Skin of body (tissue), 2 donors: Measurements from ENCODE around the gene PCDHA12. TPM values are rescaled to one million over a fixed set of nuclear protein-coding genes. Genes with fewer than 3 reads are reported as not detected.
A peak's percentile ranks its signal among the peaks of the same experiment; 100 is the strongest.
"Not testable (repeated sequence)": the region's sequence is repeated elsewhere in the genome, so short reads cannot be mapped to it uniquely, and the experiment has no call there.

Experiments
- DNase-seq: peaks from one replicate; lab custom pipeline; 2025; lab: John Stamatoyannopoulos, UW
- total RNA-seq: library from RNA; depleted of rRNA; stranded (reverse); fragments of >200 nt; gene quantifications from one replicate; pipeline ENCODE4 v1.2.3, GENCODE V29; 2014

Gene PCDHA12
- total RNA-seq, 1 donor from 2014 or later, result 0.20 TPM

DNA sequence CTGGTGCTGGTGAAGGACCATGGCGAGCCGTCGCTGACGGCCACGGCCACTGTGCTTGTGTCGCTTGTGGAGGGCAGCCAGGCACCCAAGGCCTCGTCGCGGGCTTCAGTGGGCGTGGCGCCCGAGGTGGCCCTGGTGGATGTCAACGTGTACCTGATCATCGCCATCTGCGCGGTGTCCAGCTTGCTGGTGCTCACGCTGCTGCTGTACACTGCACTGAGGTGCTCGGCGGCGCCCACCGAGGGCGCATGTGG lies 17.2 kb upstream of the PCDHA12 start:
- no peak for DNase-seq

DNA sequence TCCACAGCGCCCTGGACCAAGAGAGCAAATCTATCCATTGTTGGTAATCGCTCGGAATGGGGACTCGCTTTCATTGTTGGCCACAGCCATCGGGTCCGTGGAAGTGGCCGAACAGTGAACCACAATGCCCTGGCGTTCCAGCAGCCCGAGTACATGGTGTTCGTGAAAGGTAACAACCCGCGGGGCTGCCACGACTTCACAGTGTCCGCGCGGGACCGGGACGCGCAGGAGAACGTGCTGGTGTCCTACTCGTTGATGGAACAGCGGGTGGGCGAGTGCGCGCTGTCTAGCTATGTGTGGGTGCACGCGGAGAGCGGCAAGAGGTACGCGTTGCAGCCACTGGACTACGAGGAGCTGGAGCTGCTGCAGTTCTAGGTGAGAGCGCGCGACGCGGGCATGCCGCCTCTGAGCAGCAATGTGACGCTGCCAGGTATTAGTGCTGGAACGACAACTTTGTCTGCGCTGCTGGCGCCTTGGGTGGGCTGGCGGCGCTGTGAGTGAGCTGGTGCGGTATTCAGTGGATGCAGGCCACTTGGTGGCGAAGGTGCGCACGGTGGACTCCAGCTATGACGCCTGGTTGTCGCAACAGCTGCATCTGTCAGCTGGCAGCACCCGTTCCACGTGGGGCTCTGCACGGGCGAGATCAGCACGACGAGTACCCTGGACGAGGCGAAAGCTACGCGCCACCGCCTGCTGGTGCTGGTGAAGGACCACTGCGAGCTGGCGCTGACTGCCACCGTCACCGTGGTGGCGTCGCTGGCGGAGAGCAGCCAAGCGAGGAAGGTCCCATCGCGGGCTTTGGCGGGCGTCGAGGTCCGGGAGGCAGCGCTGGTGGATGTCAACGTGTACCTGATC lies 12.4 kb upstream of the PCDHA12 start:
- DNase-seq, result no peak

DNA sequence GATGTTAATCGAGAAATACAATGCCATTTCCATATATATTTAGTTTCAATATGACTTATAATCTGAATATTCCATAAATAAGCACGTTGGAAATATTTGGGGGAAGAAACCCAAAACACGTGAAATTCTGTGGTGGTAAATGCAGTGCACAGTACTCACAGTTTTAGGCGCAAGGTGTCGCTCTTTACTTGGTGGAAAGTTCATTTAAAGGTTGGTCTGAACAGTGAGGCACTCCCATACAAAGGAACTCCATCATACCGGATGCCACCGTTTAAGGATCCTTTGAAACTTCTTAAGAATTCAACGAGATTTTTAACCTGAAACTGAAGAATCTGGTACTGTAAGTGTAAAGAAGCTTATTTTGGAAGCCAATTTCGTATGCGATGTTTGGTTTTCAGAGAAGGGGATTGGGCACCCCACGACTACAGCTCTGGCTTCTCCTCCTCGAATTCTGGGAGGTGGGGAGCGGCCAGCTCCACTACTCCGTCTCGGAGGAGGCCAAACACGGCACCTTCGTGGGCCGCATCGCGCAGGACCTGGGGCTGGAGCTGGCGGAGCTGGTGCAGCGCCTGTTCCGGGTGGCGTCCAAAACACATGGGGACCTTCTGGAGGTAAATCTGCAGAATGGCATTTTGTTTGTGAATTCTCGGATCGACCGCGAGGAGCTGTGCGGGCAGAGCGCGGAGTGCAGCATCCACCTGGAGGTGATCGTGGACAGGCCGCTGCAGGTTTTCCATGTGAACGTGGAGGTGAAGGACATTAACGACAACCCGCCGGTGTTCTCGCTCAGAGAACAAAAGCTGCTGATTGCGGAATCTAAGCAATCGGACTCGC lies 6.2 kb upstream of the PCDHA12 start, which contains the start of gene PCDHA11:
TSS of gene PCDHA11 (plus strand) at position 237 of the 834 bp plus-strand sequence. CDS start at position 384, 147 bp downstream.
- DNase-seq, result no peak

- no peak for DNase-seq
Measured at GRCh38 chr5:140869555-140869886, 5.6 kb upstream of the PCDHA12 start.

DNA sequence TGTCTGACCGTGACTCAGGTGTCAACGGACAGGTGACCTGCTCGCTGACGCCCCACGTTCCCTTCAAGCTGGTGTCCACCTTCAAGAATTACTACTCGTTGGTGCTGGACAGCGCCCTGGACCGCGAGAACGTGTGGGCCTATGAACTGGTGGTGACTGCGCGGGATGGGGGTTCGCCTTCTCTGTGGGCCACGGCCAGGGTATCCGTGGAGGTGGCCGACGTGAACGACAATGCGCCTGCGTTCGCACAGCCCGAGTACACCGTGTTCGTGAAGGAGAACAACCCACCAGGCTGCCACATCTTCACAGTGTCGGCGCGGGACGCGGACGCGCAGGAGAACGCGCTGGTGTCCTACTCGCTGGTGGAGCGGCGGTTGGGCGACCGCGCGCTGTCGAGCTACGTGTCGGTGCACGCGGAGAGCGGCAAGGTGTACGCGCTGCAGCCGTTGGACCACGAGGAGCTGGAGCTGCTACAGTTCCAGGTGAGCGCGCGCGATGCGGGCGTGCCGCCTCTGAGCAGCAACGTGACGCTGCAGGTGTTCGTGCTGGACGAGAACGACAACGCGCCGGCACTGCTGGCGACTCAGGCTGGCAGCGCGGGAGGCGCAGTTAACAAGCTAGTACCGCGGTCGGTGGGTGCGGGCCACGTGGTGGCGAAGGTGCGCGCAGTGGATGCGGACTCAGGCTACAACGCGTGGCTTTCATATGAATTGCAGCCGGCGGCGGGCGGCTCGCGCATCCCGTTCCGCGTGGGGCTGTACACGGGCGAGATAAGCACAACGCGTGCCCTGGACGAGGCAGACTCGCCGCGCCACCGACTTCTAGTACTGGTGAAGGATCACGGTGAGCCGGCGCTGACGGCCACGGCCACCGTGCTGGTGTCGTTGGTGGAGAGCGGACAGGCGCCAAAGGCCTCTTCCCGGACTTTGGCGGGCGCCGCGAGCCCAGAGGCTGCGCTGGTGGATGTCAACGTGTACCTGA lies 4.6 kb upstream of the PCDHA12 start:
- DNase-seq, result no peak

- not testable (repeated sequence) for DNase-seq
Measured at GRCh38 chr5:140876541-140877261, 1.6 kb downstream of the PCDHA12 start.

GRCh38 chr5:140877262-140877581 lies 2.1 kb downstream of the PCDHA12 start:
- no peak for DNase-seq

GRCh38 chr5:140881889-140882590 lies 6.9 kb downstream of the PCDHA12 start, which contains the start of gene PCDHA13:
Gene PCDHA13, plus strand, starts transcription at chr5:140882124. Its CDS starts 145 bp downstream, at chr5:140882269.
- DNase-seq, result peak; percentile 0

DNA sequence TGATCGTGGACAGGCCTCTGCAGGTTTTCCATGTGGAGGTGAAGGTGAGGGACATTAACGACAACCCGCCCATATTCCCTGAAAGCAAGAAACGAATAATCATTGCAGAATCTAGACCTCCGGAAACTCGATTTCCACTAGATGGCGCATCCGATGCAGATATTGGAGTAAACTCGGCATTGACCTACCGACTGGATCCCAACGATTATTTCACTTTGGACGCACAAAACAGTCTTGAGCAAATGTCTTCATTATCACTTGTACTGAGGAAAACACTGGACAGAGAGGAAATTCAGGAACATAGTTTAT lies 7.4 kb downstream of the PCDHA12 start:
- DNase-seq, result no peak

DNA sequence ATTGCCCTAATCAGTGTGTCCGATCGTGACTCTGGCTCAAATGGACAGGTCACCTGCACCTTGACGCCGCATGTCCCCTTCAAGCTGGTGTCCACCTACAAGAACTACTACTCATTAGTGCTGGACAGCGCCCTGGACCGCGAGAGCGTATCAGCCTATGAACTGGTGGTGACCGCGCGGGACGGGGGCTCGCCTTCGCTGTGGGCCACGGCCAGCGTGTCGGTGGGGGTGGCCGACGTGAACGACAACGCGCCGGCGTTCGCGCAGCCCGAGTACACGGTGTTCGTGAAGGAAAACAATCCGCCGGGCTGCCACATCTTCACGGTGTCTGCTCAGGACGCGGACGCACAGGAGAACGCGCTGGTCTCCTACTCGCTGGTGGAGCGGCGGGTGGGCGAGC lies 8.3 kb downstream of the PCDHA12 start:
- no peak for DNase-seq

GRCh38 chr5:140883927-140884697 lies 9.0 kb downstream of the PCDHA12 start:
- no peak for DNase-seq

DNA sequence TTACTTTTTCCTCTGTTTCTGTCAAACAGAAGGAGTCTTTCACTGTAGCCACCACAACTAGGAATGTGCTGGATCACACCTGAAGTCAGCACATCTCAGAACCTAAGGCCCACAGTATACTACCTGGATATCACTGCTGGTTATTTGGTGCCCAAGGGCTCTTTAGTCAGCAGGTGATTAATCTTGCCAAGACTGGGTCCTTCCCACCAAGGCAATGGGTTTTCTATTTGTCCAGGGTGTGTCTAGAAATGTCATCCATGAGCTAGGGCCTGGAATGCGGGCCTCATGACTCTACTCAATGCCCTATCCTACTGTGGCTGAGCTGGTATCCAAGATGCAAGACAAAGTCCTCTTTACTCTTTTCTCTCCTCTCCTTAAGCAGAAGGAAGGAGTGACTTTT lies 41.2 kb downstream of the PCDHA12 start:
- DNase-seq, result no peak

GRCh38 chr5:140923601-140924000 lies 48.5 kb downstream of the PCDHA12 start:
- DNase-seq, result no peak

- no peak for DNase-seq
Measured at GRCh38 chr5:140925806-140926442, 50.8 kb downstream of the PCDHA12 start, which contains the start of gene PCDHAC1. Gene PCDHAC1, plus strand, starts transcription at chr5:140926299. Its CDS starts 594 bp downstream, at chr5:140926893.

DNA sequence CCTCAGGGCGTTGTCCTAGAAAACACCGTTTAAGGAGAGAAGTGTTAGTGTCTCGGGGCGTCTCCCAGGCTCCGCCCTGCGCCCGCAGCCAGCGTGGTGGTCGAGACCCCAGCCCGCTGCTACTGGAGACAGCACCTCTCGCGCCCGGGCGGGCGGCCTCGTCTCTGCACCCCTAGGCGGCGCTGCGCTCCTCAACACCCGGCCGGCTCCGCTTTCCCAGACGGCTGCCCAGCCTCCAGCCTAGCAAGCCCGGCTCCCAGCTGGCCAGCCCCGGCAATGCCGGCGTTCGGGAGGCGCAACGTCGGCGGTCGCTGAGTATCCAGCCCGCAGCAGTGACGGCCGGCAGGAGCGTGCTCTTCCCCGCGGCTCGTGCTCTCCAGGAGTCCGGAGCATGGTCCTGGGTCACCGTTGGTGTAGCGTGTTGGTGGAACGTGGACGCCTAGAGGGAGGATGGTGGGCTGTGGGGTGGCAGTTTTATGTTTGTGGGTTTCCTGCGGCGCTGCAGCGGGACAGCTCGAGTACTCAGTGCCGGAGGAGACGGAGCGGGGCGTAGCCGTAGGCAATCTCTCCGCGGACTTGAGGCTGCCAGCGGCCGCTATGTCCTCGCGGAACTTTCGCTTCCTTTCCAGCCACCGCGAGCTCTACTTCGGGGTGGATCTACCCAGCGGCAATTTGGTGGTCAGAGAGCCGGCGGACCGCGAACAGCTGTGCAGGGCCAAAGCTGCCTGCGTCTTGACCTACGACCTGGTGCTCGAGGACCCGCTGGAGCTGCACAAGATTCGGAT lies 51.5 kb downstream of the PCDHA12 start:
- DNase-seq, result peak; percentile 31

DNA sequence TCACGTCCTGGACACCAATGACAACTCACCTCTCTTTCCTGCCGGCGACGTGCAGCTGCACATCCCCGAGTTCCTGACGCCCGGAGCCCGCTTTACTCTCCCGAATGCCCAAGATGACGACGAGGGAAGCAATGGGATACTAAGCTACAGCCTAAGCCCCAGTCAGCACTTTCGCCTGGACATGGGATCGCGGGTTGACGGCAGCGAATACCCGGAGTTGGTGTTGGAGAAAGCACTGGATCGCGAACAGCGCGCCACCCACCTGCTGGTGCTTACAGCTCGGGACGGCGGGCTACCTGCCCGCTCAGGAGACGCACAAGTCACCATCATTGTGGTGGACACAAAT lies 52.1 kb downstream of the PCDHA12 start:
- DNase-seq, result no peak
